DND-41 (cell line): ENCODE results near the gene DENND1A.

Experiments used
- ATAC-seq: fragments of 200-7000 bp; cut with Tn5 transposase; 3 replicates; pipeline ENCODE4 v1.9.1; 2021; ENCODE audit warnings: low read depth; ENCODE audit not compliant: insufficient read depth
- DNase-seq: peaks from one replicate; pipeline ENCODE4 v3.0.0-alpha.2; 2020
- H2AFZ ChIP-seq: 2 replicates; pipeline ENCODE4 v1.6.0; 2012; ENCODE audit warnings: low read depth, low read length
- H3K27ac ChIP-seq: 2 replicates; pipeline ENCODE4 v1.5.1; 2012; ENCODE audit warnings: low read length, inconsistent platforms
- H3K27me3 ChIP-seq: fragments of 200-600 bp; sonication (generic); 2 replicates; pipeline ENCODE4 v1.6.0; 2012; ENCODE audit warnings: low read length, mild to moderate bottlenecking, inconsistent platforms; ENCODE audit not compliant: insufficient read depth, poor library complexity
- H3K36me3 ChIP-seq: 2 replicates; pipeline ENCODE4 v1.5.1; 2012; ENCODE audit warnings: low read length, inconsistent platforms; ENCODE audit not compliant: insufficient read depth
- H3K4me1 ChIP-seq: 2 replicates; pipeline ENCODE4 v1.5.1; 2012; ENCODE audit warnings: mild to moderate bottlenecking, low read length; ENCODE audit not compliant: insufficient read depth
- H3K4me2 ChIP-seq: 2 replicates; pipeline ENCODE4 v1.6.0; 2012; ENCODE audit warnings: mild to moderate bottlenecking, moderate library complexity, low read length, inconsistent platforms; ENCODE audit not compliant: insufficient read depth
- H3K4me3 ChIP-seq, 2 experiments: fragments of 200-600 bp in 1 of 2; shearing (Covaris generic) in 1 of 2; 2 replicates each; pipeline ENCODE4 v1.5.1; 2012 to 2016; ENCODE audit warnings: inconsistent platforms in 2 of 2, low read length in 2 of 2, mild to moderate bottlenecking in 2 of 2, low read depth in 1 of 2, moderate library complexity in 1 of 2
- H3K79me2 ChIP-seq: 2 replicates; pipeline ENCODE4 v1.6.0; 2012; ENCODE audit warnings: low read length, inconsistent platforms; ENCODE audit not compliant: insufficient read depth
- H3K9ac ChIP-seq: 2 replicates; pipeline ENCODE4 v1.6.0; 2012; ENCODE audit warnings: low read depth, mild to moderate bottlenecking, inconsistent platforms, low read length, moderate library complexity
- H3K9me3 ChIP-seq: 2 replicates; pipeline ENCODE4 v1.5.1; 2012; ENCODE audit warnings: low read length, moderate library complexity, mild to moderate bottlenecking, inconsistent platforms; ENCODE audit not compliant: insufficient read depth, severe bottlenecking
- H4K20me1 ChIP-seq: 2 replicates; pipeline ENCODE4 v1.6.0; 2012; ENCODE audit warnings: low read length; ENCODE audit not compliant: insufficient read depth
- CTCF ChIP-seq: IDR thresholded peaks from 2 replicates; pipeline ENCODE4 v1.5.1; 2012; ENCODE audit warnings: borderline replicate concordance, low read length, moderate library complexity, mild to moderate bottlenecking; ENCODE audit not compliant: poor library complexity, severe bottlenecking; ENCODE audit errors: extremely low read depth
- EZH2 ChIP-seq: IDR thresholded peaks from 3 replicates; pipeline ENCODE4 v1.6.1; 2012; ENCODE audit warnings: borderline replicate concordance, low read depth, mild to moderate bottlenecking, moderate library complexity, low read length, inconsistent platforms; ENCODE audit not compliant: severe bottlenecking

Gene DENND1A

GRCh38 chr9:123922431-123922830 lies 7.5 kb downstream of the DENND1A start:
- Histone ChIP-seq H3K27me3 (no peaks in the 10 kb centered on the region), H3K9ac (no peak overlapping the region), H3K4me1 (peaks cover 13% of the 10 kb centered on the region), H3K27ac (no peak overlapping the region), H3K4me2 (no peak overlapping the region), H3K4me3 (no peak overlapping the region), H3K36me3 (no peaks in the 10 kb centered on the region), H3K9me3 (no peaks in the 10 kb centered on the region), H3K79me2 (peaks cover 11% of the 10 kb centered on the region; the same call in 1 of the 2 replicates), H2AFZ (no peak overlapping the region), H4K20me1 (peaks cover 7% of the 10 kb centered on the region; the same call in 1 of the 2 replicates)
- ATAC-seq (no peak), DNase-seq (no peak)
- no peak for TF ChIP-seq EZH2
- TF ChIP-seq CTCF: no peak

GRCh38 chr9:123914517-123915196 lies 15.3 kb downstream of the DENND1A start:
- H3K79me2 ChIP-seq: no peaks in the 10 kb centered on the region; the same call in 1 of the 2 replicates
- TF ChIP-seq EZH2: no peak
- no peak for TF ChIP-seq CTCF

GRCh38 chr9:123912167-123912897 lies 17.6 kb downstream of the DENND1A start:
- Histone ChIP-seq H3K4me1 (no peaks in the 10 kb centered on the region), H3K79me2 (no peaks in the 10 kb centered on the region; the same call in 1 of the 2 replicates), H3K4me2 (no peak overlapping the region), H3K36me3 (no peaks in the 10 kb centered on the region), H3K4me3 (no peak overlapping the region), H3K27ac (no peak overlapping the region), H3K27me3 (no peaks in the 10 kb centered on the region), H3K9me3 (no peaks in the 10 kb centered on the region), H3K9ac (no peak overlapping the region), H4K20me1 (no peaks in the 10 kb centered on the region; the same call in 1 of the 2 replicates), H2AFZ (no peak overlapping the region)
- no peak for TF ChIP-seq EZH2
- no peak for TF ChIP-seq CTCF
- ATAC-seq (no peak), DNase-seq (no peak)

More at GRCh38 chr9:123914517-123915196, 15.3 kb downstream of the DENND1A start:
- Histone ChIP-seq H3K9me3 (no peaks in the 10 kb centered on the region), H2AFZ (no peak overlapping the region), H3K27me3 (no peaks in the 10 kb centered on the region), H4K20me1 (no peaks in the 10 kb centered on the region; the same call in 1 of the 2 replicates), H3K27ac (no peak overlapping the region), H3K9ac (no peak overlapping the region), H3K4me2 (no peak overlapping the region), H3K4me3 (no peak overlapping the region), H3K36me3 (no peaks in the 10 kb centered on the region), H3K4me1 (no peaks in the 10 kb centered on the region)
- no peak for ATAC-seq
- no peak for DNase-seq
